PC-3 (cell line): ENCODE data around the gene STK31.

Experiments
- EZH2 ChIP-seq: fragments of 300-600 bp; sonication (generic); IDR thresholded peaks from one replicate; pipeline ENCODE4 v1.6.1; 2017; ENCODE audit warnings: antibody characterized with exemption, mild to moderate bottlenecking, low read length; ENCODE audit not compliant: unreplicated experiment
- EZH2phosphoT487 ChIP-seq: fragments of 300-600 bp; sonication (generic); IDR thresholded peaks from 2 replicates; pipeline ENCODE4 v1.6.1; 2018; ENCODE audit warnings: mild to moderate bottlenecking, antibody characterized with exemption, low read length, borderline replicate concordance
- TF ChIP-seq, protein P1 (sequence below): fragments of 300-600 bp; sonication (generic); conservative IDR thresholded peaks from 2 replicates; pipeline ENCODE4 v1.5.1; 2017; ENCODE audit warnings: antibody characterized with exemption, low read depth, mild to moderate bottlenecking, low read length

DNA sequence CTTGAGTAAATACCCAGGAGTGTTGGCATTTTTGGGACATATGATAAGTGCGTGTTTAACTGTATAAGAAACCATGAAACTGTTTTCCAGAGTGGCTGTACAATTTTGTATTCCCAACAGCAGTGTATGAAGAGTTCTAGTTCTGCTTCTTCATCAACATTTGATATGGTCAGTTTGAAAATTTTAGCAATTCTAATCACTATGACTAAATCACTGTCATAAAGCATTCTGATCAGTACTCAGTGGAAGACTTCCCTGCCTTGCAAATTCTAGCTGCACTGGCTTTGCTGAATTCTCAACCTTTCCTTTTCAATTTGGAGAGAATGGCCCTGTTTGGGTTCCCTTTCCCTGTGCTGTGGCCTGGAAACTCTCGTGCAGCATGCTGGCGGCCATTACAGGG, 48.6 kb upstream of the STK31 start:
- TF ChIP-seq, protein P1, sequence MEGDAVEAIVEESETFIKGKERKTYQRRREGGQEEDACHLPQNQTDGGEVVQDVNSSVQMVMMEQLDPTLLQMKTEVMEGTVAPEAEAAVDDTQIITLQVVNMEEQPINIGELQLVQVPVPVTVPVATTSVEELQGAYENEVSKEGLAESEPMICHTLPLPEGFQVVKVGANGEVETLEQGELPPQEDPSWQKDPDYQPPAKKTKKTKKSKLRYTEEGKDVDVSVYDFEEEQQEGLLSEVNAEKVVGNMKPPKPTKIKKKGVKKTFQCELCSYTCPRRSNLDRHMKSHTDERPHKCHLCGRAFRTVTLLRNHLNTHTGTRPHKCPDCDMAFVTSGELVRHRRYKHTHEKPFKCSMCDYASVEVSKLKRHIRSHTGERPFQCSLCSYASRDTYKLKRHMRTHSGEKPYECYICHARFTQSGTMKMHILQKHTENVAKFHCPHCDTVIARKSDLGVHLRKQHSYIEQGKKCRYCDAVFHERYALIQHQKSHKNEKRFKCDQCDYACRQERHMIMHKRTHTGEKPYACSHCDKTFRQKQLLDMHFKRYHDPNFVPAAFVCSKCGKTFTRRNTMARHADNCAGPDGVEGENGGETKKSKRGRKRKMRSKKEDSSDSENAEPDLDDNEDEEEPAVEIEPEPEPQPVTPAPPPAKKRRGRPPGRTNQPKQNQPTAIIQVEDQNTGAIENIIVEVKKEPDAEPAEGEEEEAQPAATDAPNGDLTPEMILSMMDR, result no peak
- TF ChIP-seq EZH2 (no peak), EZH2phosphoT487 (no peak)
